GM12892 (cell line): ENCODE measurements around the gene FAM81A.
A peak's percentile ranks its signal among the peaks of the same experiment; 100 is the strongest.
"Not testable (repeated sequence)": the region's sequence is repeated elsewhere in the genome, so short reads cannot be mapped to it uniquely, and the experiment has no call there.

Source experiments
- DNase-seq: peaks from one replicate; pipeline ENCODE4 v3.0.0; 2011; ENCODE audit not compliant: insufficient read length
- FAIRE-seq: peaks from 2 replicates; lab custom pipeline; 2011; peaks lifted over from hg19 to GRCh38; lab: Jason Lieb, UNC
- POLR2A ChIP-seq: IDR thresholded peaks from 2 replicates; pipeline ENCODE4 v1.6.1; 2011; ENCODE audit warnings: low read depth, low read length, control low read depth
- POLR2AphosphoS5 ChIP-seq: IDR thresholded peaks from 2 replicates; pipeline ENCODE4 v1.6.1; 2011; ENCODE audit warnings: low read depth, low read length, control low read depth
- TAF1 ChIP-seq: IDR thresholded peaks from 2 replicates; pipeline ENCODE4 v1.6.1; 2011; ENCODE audit warnings: low read depth, mild to moderate bottlenecking, control low read depth, low read length, borderline replicate concordance

FAM81A gene

GRCh38 chr15:59447367-59447766 is 9.4 kb downstream of the FAM81A start:
- FAIRE-seq, result no peak
- TF ChIP-seq TAF1 (no peak), POLR2A (no peak), POLR2AphosphoS5 (no peak)
- DNase-seq, result no peak

- TF ChIP-seq TAF1, result no peak
- no peak for TF ChIP-seq POLR2A
- TF ChIP-seq POLR2AphosphoS5, result no peak
- DNase-seq (no peak), FAIRE-seq (no peak)
Measured at GRCh38 chr15:59448871-59449270, 10.9 kb downstream of the FAM81A start.

- TF ChIP-seq POLR2AphosphoS5 (no peak), POLR2A (no peak), TAF1 (no peak)
- no peak for FAIRE-seq
- DNase-seq, result no peak
Measured at GRCh38 chr15:59453474-59454215, 15.7 kb downstream of the FAM81A start.

- no peak for TF ChIP-seq POLR2AphosphoS5
- TF ChIP-seq TAF1, result no peak
- TF ChIP-seq POLR2A, result no peak
- DNase-seq (no peak), FAIRE-seq (no peak)
Measured at GRCh38 chr15:59456114-59456513, 18.1 kb downstream of the FAM81A start.

GRCh38 chr15:59457103-59457502 is 19.1 kb downstream of the FAM81A start:
- DNase-seq (no peak), FAIRE-seq (no peak)
- no peak for TF ChIP-seq TAF1

- TF ChIP-seq POLR2A, result no peak
- no peak for TF ChIP-seq POLR2AphosphoS5
- TF ChIP-seq TAF1, result no peak
- FAIRE-seq (no peak), DNase-seq (no peak)
Measured at GRCh38 chr15:59461521-59461920, 23.5 kb downstream of the FAM81A start.

GRCh38 chr15:59473226-59473625 is 35.2 kb downstream of the FAM81A start:
- FAIRE-seq, result no peak
- no peak for DNase-seq
- TF ChIP-seq POLR2AphosphoS5 (no peak), POLR2A (no peak), TAF1 (no peak)

- not testable (repeated sequence) for FAIRE-seq, DNase-seq
Measured at GRCh38 chr15:59475161-59475560, 37.2 kb downstream of the FAM81A start.

- no peak for DNase-seq
- peak; percentile 67 for FAIRE-seq
Measured at GRCh38 chr15:59484399-59484798, 46.4 kb downstream of the FAM81A start.

GRCh38 chr15:59485036-59485435 is 47.0 kb downstream of the FAM81A start:
- no peak for DNase-seq
- FAIRE-seq, result no peak

More at GRCh38 chr15:59484399-59484798, 46.4 kb downstream of the FAM81A start:
- TF ChIP-seq POLR2A (no peak), TAF1 (no peak), POLR2AphosphoS5 (no peak)

GRCh38 chr15:59489485-59489884 is 51.5 kb downstream of the FAM81A start:
- FAIRE-seq, DNase-seq: not testable (repeated sequence)

More at GRCh38 chr15:59485036-59485435, 47.0 kb downstream of the FAM81A start:
- TF ChIP-seq TAF1 (no peak), POLR2A (no peak), POLR2AphosphoS5 (no peak)

- FAIRE-seq, result no peak
- TF ChIP-seq TAF1 (no peak), POLR2AphosphoS5 (no peak), POLR2A (no peak)
Measured at GRCh38 chr15:59491062-59491461, 53.1 kb downstream of the FAM81A start.

More at GRCh38 chr15:59491062-59491461, 53.1 kb downstream of the FAM81A start:
- no peak for DNase-seq
